ENCODE data around the gene ATAD2B. TPM values are rescaled to one million over a fixed set of nuclear protein-coding genes. Genes with fewer than 3 reads are reported as not detected.
A peak's percentile ranks its signal among the peaks of the same experiment; 100 is the strongest.

The ATAD2B gene
- total RNA-seq, 1 donor from 2014 or later = 38.5 TPM

DNA sequence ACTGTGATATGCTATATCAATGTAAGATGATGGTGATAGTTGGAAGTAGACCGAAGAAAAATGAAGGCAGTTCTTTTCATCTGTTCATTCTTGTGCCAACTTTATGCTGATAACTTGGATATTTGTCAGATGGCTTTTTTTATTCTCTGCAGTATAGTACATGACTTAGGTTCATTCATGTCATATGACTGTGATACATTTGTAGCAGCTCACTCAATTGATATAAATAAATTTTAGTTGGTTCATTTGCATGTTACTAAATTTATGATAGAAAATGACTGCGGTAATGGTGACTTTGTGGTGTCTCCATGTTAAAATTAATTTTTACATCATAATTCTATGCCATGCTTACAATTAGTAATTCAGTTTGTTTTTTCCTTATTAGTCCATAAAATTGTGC is 20.4 kb upstream of the ATAD2B start:
- TF ChIP-seq, protein P1, sequence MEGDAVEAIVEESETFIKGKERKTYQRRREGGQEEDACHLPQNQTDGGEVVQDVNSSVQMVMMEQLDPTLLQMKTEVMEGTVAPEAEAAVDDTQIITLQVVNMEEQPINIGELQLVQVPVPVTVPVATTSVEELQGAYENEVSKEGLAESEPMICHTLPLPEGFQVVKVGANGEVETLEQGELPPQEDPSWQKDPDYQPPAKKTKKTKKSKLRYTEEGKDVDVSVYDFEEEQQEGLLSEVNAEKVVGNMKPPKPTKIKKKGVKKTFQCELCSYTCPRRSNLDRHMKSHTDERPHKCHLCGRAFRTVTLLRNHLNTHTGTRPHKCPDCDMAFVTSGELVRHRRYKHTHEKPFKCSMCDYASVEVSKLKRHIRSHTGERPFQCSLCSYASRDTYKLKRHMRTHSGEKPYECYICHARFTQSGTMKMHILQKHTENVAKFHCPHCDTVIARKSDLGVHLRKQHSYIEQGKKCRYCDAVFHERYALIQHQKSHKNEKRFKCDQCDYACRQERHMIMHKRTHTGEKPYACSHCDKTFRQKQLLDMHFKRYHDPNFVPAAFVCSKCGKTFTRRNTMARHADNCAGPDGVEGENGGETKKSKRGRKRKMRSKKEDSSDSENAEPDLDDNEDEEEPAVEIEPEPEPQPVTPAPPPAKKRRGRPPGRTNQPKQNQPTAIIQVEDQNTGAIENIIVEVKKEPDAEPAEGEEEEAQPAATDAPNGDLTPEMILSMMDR (IDR thresholded peaks at IDR 0.05) = no peak
- TF ChIP-seq POLR2A (IDR thresholded peaks at IDR 0.05) = no peak
- TF ChIP-seq POLR2AphosphoS5 (IDR thresholded peaks at IDR 0.05; ENCODE audit: insufficient read depth in 1 of 2, low read depth in 1 of 2) = no peak
- intact Hi-C loops (cut with DNase I) = no loop called here
- Histone ChIP-seq H3K4me3 (no peak overlapping the region), H3K27me3 (no peaks in the 10 kb centered on the region), H3K9me3 (no peaks in the 10 kb centered on the region), H3K27ac (no peak overlapping the region), H3K36me3 (no peaks in the 10 kb centered on the region), H3K4me1 (peaks cover 8% of the 10 kb centered on the region)
- DNase-seq (ENCODE audit: extremely low spot score in 2 of 2) = no peak

DNA sequence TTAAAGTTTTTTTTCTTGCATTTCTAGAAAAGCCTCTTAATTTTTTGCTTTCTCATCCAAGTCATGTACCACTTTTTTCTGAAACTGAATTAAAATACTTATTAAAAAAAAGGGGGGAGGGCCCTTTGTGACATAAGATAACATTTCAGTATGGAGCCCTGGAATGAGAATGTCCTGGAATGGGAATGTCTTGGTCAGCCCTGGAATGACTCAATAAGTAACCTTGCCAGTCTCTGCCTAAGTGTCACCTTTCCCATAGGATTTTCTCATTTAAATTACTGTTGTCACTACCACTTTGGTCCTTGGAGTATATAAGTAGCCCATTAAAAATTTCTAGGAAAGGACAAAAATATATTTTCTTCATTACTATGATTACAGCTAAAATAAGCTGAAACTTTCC is 18.1 kb upstream of the ATAD2B start:
- Histone ChIP-seq H3K4me1 (peaks cover 22% of the 10 kb centered on the region), H3K27ac (no peak overlapping the region), H3K9me3 (no peaks in the 10 kb centered on the region), H3K36me3 (no peaks in the 10 kb centered on the region), H3K4me3 (no peak overlapping the region), H3K27me3 (no peaks in the 10 kb centered on the region)
- no peak for DNase-seq (ENCODE audit: extremely low spot score in 2 of 2)
- TF ChIP-seq POLR2A (IDR thresholded peaks at IDR 0.05) (no peak), POLR2AphosphoS5 (IDR thresholded peaks at IDR 0.05; ENCODE audit: insufficient read depth in 1 of 2, low read depth in 1 of 2) (no peak)
- TF ChIP-seq, protein P1 (IDR thresholded peaks at IDR 0.05) = no peak
- intact Hi-C loops (cut with DNase I) = no loop called here

DNA sequence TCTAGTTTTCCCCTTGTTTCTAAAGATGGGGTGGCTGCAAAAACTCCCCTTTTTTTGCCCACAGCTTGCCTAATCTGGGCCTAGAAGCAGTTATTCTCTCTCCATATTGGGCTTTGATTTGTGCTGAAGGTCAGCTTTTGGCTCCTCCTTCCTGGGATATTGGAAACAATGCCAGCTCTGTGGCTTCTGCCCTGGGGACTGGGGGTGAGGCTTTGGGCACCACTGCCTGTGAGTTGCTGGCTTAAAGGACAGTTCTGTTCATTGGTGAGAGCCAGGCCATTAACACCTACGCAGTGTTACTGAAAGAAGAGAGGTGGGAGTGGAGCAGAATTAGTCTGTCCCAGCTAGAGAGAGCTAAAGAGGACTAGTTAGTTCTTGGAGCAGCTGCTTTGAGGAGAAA is 17.6 kb upstream of the ATAD2B start:
- no peak overlapping the region for H3K27ac ChIP-seq
- H3K27me3 ChIP-seq = no peaks in the 10 kb centered on the region
- H3K4me1 ChIP-seq = peaks cover 26% of the 10 kb centered on the region
- TF ChIP-seq, protein P1 (IDR thresholded peaks at IDR 0.05) = no peak
- TF ChIP-seq POLR2A (IDR thresholded peaks at IDR 0.05) (no peak), POLR2AphosphoS5 (IDR thresholded peaks at IDR 0.05; ENCODE audit: insufficient read depth in 1 of 2, low read depth in 1 of 2) (no peak)
- H3K9me3 ChIP-seq = no peaks in the 10 kb centered on the region
- H3K4me3 ChIP-seq = no peak overlapping the region
- intact Hi-C loops (cut with DNase I) = no loop called here
- no peaks in the 10 kb centered on the region for H3K36me3 ChIP-seq
- DNase-seq (ENCODE audit: extremely low spot score in 2 of 2) = no peak

DNA sequence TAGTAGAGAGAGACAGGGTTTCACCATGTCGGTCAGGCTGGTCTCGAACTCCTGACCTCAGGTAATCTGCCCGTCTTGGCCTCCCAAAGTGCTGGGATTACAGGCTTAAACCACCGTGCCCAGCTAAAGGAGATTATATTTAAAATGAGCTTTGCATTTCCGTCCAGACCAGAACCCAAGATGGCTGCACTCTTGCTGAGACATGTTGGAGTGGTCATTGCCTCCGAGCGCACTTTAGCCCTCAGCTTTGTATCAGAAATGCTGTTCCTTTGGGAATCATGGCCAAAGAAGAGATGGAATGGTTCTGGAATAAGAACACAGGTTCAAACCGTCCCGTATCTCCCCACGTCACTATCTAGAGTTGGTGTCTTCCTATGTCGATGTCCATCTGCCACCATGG is 16.7 kb upstream of the ATAD2B start:
- H3K4me1 ChIP-seq = peaks cover 31% of the 10 kb centered on the region
- no peak for TF ChIP-seq POLR2A (IDR thresholded peaks at IDR 0.05)
- no peak for TF ChIP-seq POLR2AphosphoS5 (IDR thresholded peaks at IDR 0.05; ENCODE audit: insufficient read depth in 1 of 2, low read depth in 1 of 2)
- TF ChIP-seq, protein P1 (IDR thresholded peaks at IDR 0.05) = no peak
- H3K4me3 ChIP-seq = no peak overlapping the region
- no peaks in the 10 kb centered on the region for H3K36me3 ChIP-seq
- no peak for DNase-seq (ENCODE audit: extremely low spot score in 2 of 2)
- H3K27me3 ChIP-seq = no peaks in the 10 kb centered on the region
- no peak overlapping the region for H3K27ac ChIP-seq
- no peaks in the 10 kb centered on the region for H3K9me3 ChIP-seq
- intact Hi-C loops (cut with DNase I) = no loop called here

DNA sequence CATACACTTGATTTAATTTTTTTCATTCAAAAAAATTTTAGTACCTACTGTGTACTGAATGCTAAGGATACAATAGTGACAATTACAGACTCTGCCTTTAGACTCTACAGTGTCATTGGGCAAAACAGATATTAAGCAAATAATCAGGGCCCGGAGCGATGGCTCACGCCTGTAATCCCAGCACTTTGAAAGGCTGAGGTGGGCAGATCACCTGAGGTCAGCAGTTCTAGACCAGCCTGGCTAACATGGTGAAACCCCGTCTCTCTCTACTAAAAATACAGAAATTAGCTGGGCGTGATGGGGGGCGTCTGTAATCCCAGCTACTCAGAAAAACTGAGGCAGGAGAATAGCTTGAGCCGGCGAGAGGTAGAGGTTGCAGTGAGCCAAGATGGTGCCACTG is 14.7 kb upstream of the ATAD2B start:
- Histone ChIP-seq H3K36me3 (no peaks in the 10 kb centered on the region), H3K4me3 (peak overlapping the region; percentile 70 to 75), H3K27ac (no peak overlapping the region), H3K27me3 (no peaks in the 10 kb centered on the region), H3K4me1 (peaks cover 31% of the 10 kb centered on the region), H3K9me3 (no peaks in the 10 kb centered on the region)
- DNase-seq (ENCODE audit: extremely low spot score in 2 of 2) = no peak
- TF ChIP-seq POLR2AphosphoS5 (IDR thresholded peaks at IDR 0.05; ENCODE audit: insufficient read depth in 1 of 2, low read depth in 1 of 2) (no peak), POLR2A (IDR thresholded peaks at IDR 0.05) (no peak)
- TF ChIP-seq, protein P1 (IDR thresholded peaks at IDR 0.05) = no peak
- intact Hi-C loops (cut with DNase I) = no loop called here
